Measurements from ENCODE around the gene APOBR. TPM values are rescaled to one million over a fixed set of nuclear protein-coding genes. Genes with fewer than 3 reads are reported as not detected.

Gene APOBR
- total and polyA plus RNA-seq, 2 of the 13 experiments (the other 11 are each of a cell fraction or from before 2014, with no cell fraction given) = 0.03 TPM; not detected in 1

DNA sequence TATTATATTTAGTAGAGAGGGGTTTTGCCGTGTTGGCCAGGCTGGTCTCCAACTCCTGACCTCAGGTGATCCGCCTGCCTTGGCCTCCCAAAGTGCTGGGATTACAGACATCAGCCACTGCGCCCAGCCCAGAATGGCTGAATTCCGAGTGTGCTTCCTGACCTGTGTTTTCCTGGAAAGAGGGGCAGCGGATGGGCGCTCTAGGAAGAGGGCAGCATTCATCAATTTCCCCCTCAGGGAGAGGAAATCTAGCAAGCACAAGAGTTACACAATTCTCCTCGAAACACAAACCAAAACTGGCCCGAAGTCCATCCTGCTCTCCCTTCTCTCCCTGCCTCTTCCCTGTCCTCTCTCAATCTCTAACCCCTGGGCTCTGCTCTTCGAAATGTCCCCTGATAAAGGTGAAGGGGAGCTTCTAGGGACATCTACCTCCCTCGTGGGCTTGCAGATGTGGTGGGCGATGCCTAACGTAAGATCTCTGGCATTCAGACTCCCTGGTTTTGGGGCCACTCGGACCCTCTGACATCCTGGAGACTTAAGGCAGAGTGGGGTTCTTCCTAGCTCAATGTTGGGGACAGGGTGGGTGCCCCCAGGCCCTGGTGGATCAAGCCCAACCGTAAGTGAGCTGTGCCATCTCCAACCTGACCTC is 11.2 kb downstream of the APOBR start (continued):
- TF ChIP-seq HNF4G (IDR thresholded peaks at IDR 0.05; ENCODE audit: borderline replicate concordance, low read depth, low read length) (peak; percentile 74; the same call in 1 of the 2 replicates), HNF4G (CRISPR knock-in tag; IDR thresholded peaks at IDR 0.05; ENCODE audit: borderline replicate concordance, low read depth) (peak; percentile 90), IRX3 (CRISPR knock-in tag; IDR thresholded peaks at IDR 0.05; ENCODE audit: borderline replicate concordance, low read depth) (no peak), ZNF160 (CRISPR knock-in tag; IDR thresholded peaks at IDR 0.05) (no peak), ZNF777 (CRISPR knock-in tag; IDR thresholded peaks at IDR 0.05) (no peak), ZNF776 (CRISPR knock-in tag; IDR thresholded peaks at IDR 0.05) (no peak), NRL (CRISPR knock-in tag; IDR thresholded peaks at IDR 0.05; ENCODE audit: borderline replicate concordance) (peak; percentile 54; the same call in 1 of the 2 replicates), ZSCAN25 (CRISPR knock-in tag; IDR thresholded peaks at IDR 0.05) (peak; percentile 99), ZNF781 (CRISPR knock-in tag; IDR thresholded peaks at IDR 0.05; ENCODE audit: borderline replicate concordance, not compliant biosample characterization) (no peak), SATB2 (CRISPR knock-in tag; IDR thresholded peaks at IDR 0.05) (peak; percentile 82), FOSL2 (CRISPR knock-in tag; IDR thresholded peaks at IDR 0.05) (peak; percentile 41; the same call in 1 of the 2 replicates), ELF4 (CRISPR knock-in tag; IDR thresholded peaks at IDR 0.05; ENCODE audit: borderline replicate concordance) (no peak), ZBTB3 (CRISPR knock-in tag; IDR thresholded peaks at IDR 0.05; ENCODE audit: borderline replicate concordance, low read depth) (0 out of 2 replicates have a peak, but pooled peaks have one; percentile 56), PHB2 (IDR thresholded peaks at IDR 0.05; ENCODE audit: partially characterized antibody) (no peak), MTF1 (CRISPR knock-in tag; IDR thresholded peaks at IDR 0.05) (no peak), ZFP36L2 (CRISPR knock-in tag; IDR thresholded peaks at IDR 0.05) (no peak), ZSCAN21 (CRISPR knock-in tag; IDR thresholded peaks at IDR 0.05; ENCODE audit: borderline replicate concordance) (peak; percentile 75; the same call in 1 of the 2 replicates), ZNF768 (CRISPR knock-in tag; IDR thresholded peaks at IDR 0.05) (no peak), ZNF766 (CRISPR knock-in tag; IDR thresholded peaks at IDR 0.05; ENCODE audit: borderline replicate concordance) (peak; percentile 85; the same call in 1 of the 2 replicates), KDM2A (CRISPR knock-in tag; IDR thresholded peaks at IDR 0.05; ENCODE audit: borderline replicate concordance, low read depth) (no peak; the same call in 1 of the 2 replicates), KAT8 (CRISPR knock-in tag; IDR thresholded peaks at IDR 0.05) (peak; percentile 71; the same call in 1 of the 2 replicates), KAT7 (CRISPR knock-in tag; IDR thresholded peaks at IDR 0.05; ENCODE audit: borderline replicate concordance) (peak; percentile 76)
- TF ChIP-seq, protein P1, sequence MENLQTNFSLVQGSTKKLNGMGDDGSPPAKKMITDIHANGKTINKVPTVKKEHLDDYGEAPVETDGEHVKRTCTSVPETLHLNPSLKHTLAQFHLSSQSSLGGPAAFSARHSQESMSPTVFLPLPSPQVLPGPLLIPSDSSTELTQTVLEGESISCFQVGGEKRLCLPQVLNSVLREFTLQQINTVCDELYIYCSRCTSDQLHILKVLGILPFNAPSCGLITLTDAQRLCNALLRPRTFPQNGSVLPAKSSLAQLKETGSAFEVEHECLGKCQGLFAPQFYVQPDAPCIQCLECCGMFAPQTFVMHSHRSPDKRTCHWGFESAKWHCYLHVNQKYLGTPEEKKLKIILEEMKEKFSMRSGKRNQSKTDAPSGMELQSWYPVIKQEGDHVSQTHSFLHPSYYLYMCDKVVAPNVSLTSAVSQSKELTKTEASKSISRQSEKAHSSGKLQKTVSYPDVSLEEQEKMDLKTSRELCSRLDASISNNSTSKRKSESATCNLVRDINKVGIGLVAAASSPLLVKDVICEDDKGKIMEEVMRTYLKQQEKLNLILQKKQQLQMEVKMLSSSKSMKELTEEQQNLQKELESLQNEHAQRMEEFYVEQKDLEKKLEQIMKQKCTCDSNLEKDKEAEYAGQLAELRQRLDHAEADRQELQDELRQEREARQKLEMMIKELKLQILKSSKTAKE (CRISPR knock-in tag; IDR thresholded peaks at IDR 0.05; ENCODE audit: borderline replicate concordance) = peak; percentile 94
- TF ChIP-seq, protein P2, sequence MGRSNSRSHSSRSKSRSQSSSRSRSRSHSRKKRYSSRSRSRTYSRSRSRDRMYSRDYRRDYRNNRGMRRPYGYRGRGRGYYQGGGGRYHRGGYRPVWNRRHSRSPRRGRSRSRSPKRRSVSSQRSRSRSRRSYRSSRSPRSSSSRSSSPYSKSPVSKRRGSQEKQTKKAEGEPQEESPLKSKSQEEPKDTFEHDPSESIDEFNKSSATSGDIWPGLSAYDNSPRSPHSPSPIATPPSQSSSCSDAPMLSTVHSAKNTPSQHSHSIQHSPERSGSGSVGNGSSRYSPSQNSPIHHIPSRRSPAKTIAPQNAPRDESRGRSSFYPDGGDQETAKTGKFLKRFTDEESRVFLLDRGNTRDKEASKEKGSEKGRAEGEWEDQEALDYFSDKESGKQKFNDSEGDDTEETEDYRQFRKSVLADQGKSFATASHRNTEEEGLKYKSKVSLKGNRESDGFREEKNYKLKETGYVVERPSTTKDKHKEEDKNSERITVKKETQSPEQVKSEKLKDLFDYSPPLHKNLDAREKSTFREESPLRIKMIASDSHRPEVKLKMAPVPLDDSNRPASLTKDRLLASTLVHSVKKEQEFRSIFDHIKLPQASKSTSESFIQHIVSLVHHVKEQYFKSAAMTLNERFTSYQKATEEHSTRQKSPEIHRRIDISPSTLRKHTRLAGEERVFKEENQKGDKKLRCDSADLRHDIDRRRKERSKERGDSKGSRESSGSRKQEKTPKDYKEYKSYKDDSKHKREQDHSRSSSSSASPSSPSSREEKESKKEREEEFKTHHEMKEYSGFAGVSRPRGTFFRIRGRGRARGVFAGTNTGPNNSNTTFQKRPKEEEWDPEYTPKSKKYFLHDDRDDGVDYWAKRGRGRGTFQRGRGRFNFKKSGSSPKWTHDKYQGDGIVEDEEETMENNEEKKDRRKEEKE (IDR thresholded peaks at IDR 0.05) = no peak
- TF ChIP-seq, protein P3, sequence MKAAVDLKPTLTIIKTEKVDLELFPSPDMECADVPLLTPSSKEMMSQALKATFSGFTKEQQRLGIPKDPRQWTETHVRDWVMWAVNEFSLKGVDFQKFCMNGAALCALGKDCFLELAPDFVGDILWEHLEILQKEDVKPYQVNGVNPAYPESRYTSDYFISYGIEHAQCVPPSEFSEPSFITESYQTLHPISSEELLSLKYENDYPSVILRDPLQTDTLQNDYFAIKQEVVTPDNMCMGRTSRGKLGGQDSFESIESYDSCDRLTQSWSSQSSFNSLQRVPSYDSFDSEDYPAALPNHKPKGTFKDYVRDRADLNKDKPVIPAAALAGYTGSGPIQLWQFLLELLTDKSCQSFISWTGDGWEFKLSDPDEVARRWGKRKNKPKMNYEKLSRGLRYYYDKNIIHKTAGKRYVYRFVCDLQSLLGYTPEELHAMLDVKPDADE (CRISPR knock-in tag; IDR thresholded peaks at IDR 0.05) = no peak

All from HepG2 (cell line).